RWPE2 (cell line): ENCODE results near the gene P2RY13.

Experiments
- ATAC-seq: fragments of 200-7000 bp; cut with Tn5 transposase; 3 replicates; pipeline ENCODE4 v1.9.1; 2021; ENCODE audit warnings: low read depth
- DNase-seq: peaks from one replicate; pipeline ENCODE4 v3.0.0-alpha.2; 2020; ENCODE audit warnings: low spot score
- H3K27ac ChIP-seq: fragments of 450-650 bp; 2 replicates; pipeline ENCODE4 v1.5.1; 2017; ENCODE audit warnings: mild to moderate bottlenecking; ENCODE audit not compliant: poor library complexity, severe bottlenecking
- H3K27me3 ChIP-seq: fragments of 250-450 bp; sonication (Bioruptor Pico); 2 replicates; pipeline ENCODE4 v1.5.1; 2021; ENCODE audit warnings: mild to moderate bottlenecking, moderate library complexity; ENCODE audit not compliant: insufficient read depth, poor library complexity, severe bottlenecking
- H3K36me3 ChIP-seq: fragments of 250-450 bp; sonication (Bioruptor Pico); 2 replicates; pipeline ENCODE4 v1.5.1; 2020; ENCODE audit warnings: low read depth, mild to moderate bottlenecking, moderate library complexity
- H3K4me1 ChIP-seq: fragments of 250-450 bp; sonication (Bioruptor Pico); 2 replicates; pipeline ENCODE4 v1.5.1; 2021; ENCODE audit warnings: mild to moderate bottlenecking, moderate library complexity; ENCODE audit not compliant: insufficient read depth, poor library complexity, severe bottlenecking
- H3K4me3 ChIP-seq: fragments of 250-450 bp; sonication (Bioruptor Pico); 2 replicates; pipeline ENCODE4 v1.5.1; 2021; ENCODE audit warnings: mild to moderate bottlenecking, moderate library complexity; ENCODE audit not compliant: severe bottlenecking
- H3K9me3 ChIP-seq: fragments of 250-450 bp; sonication (Bioruptor Pico); 2 replicates; pipeline ENCODE4 v1.5.1; 2021; ENCODE audit warnings: mild to moderate bottlenecking, moderate library complexity; ENCODE audit not compliant: severe bottlenecking
- CTCF ChIP-seq: fragments of 450-650 bp; IDR thresholded peaks from one replicate; pipeline ENCODE4 v1.5.1; 2017; ENCODE audit warnings: mild to moderate bottlenecking, moderate library complexity; ENCODE audit not compliant: poor library complexity, severe bottlenecking

Gene P2RY13

DNA sequence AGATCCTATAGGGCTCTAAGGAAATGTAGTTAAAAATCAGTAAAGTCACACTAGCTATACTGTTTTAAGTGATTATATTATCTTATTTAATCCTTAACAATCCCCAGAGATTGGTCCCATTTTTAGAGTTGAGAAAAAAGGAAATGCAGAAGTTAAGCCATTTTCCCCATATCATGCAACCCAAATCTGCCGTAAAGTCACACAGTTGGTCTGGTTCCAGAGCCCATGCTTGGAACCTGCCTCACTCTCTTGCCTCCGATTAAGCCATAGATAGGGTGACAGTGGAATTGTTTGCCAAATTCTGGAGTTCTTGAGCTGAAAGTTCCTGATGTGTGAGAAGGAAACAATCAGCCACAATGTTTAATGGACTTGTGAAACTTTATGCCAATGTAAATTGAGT lies 2.3 kb upstream of the P2RY13 start:
- no peak for DNase-seq
- Histone ChIP-seq H3K9me3 (no peaks in the 10 kb centered on the region), H3K27me3 (no peaks in the 10 kb centered on the region), H3K4me3 (no peak overlapping the region), H3K4me1 (peaks cover 9% of the 10 kb centered on the region), H3K27ac (no peak overlapping the region), H3K36me3 (no peaks in the 10 kb centered on the region)
- ATAC-seq = no peak
- TF ChIP-seq CTCF = no peak

DNA sequence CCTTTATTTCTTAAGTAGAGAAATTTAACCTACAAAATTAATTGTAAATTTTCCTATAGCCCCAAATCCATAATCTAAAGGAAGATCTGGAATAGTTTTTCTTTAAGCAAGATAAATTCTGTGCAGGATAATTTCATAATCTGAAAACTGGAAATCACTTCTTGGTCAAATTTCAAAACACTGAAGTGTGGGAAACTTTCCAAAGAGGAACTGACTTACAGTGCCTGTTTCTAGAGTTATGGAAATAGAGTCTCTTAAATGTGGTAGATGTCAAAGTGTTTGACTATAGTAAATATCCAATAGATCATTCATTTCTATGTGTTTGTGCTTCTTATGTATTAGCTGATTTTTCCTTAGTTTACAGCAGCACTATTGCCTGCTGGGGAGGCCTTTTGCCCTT lies 1.6 kb upstream of the P2RY13 start:
- TF ChIP-seq CTCF = no peak
- DNase-seq = no peak
- ATAC-seq = no peak
- no peaks in the 10 kb centered on the region for H3K36me3 ChIP-seq
- no peaks in the 10 kb centered on the region for H3K9me3 ChIP-seq
- H3K4me1 ChIP-seq = peaks cover 9% of the 10 kb centered on the region
- H3K4me3 ChIP-seq = no peak overlapping the region
- H3K27ac ChIP-seq = no peak overlapping the region
- H3K27me3 ChIP-seq = no peaks in the 10 kb centered on the region

- ATAC-seq (no peak), DNase-seq (no peak)
- H3K4me3 ChIP-seq = no peak overlapping the region
- TF ChIP-seq CTCF = no peak
- H3K36me3 ChIP-seq = no peaks in the 10 kb centered on the region
- H3K27ac ChIP-seq = no peak overlapping the region
- no peaks in the 10 kb centered on the region for H3K27me3 ChIP-seq
- no peaks in the 10 kb centered on the region for H3K9me3 ChIP-seq
- H3K4me1 ChIP-seq = peaks cover 9% of the 10 kb centered on the region
Measured at GRCh38 chr3:151330379-151330778, 1.0 kb upstream of the P2RY13 start.

GRCh38 chr3:151328298-151328995 lies 902 bp downstream of the P2RY13 start:
- no peaks in the 10 kb centered on the region for H3K27me3 ChIP-seq
- no peaks in the 10 kb centered on the region for H3K36me3 ChIP-seq
- no peak overlapping the region for H3K4me3 ChIP-seq
- H3K27ac ChIP-seq = no peak overlapping the region
- DNase-seq = no peak
- H3K9me3 ChIP-seq = no peaks in the 10 kb centered on the region
- H3K4me1 ChIP-seq = peaks cover 20% of the 10 kb centered on the region
- no peak for TF ChIP-seq CTCF
- ATAC-seq = peak; percentile 50; the same call in 2 of the 3 replicates

- no peaks in the 10 kb centered on the region for H3K27me3 ChIP-seq
- H3K9me3 ChIP-seq = no peaks in the 10 kb centered on the region
- TF ChIP-seq CTCF = peak; percentile 85
- no peaks in the 10 kb centered on the region for H3K36me3 ChIP-seq
- H3K4me1 ChIP-seq = peaks cover 20% of the 10 kb centered on the region
- H3K27ac ChIP-seq = no peak overlapping the region
- H3K4me3 ChIP-seq = no peak overlapping the region
- no peak for DNase-seq
- 0 out of 3 replicates have a peak, but pooled peaks have one; percentile 14 for ATAC-seq
Measured at GRCh38 chr3:151327571-151328198, 1.7 kb downstream of the P2RY13 start.
